GM21423 (cell line): ENCODE results near the gene FLNC.

ENCODE experiments used
- ATAC-seq: cut with Tn5 transposase; IDR thresholded peaks from one replicate; pipeline ENCODE4 v1.9.1; 2021; ENCODE audit warnings: mild to moderate bottlenecking, moderate library complexity; ENCODE audit not compliant: unreplicated experiment

Gene FLNC

GRCh38 chr7:128831178-128831993 is 1.2 kb downstream of the FLNC start:
- ATAC-seq, result no peak

GRCh38 chr7:128831994-128832879 is 2.0 kb downstream of the FLNC start:
- no peak for ATAC-seq

- no peak for ATAC-seq
These were observed 2.6 kb downstream of the FLNC start for GRCh38 chr7:128832880-128833147.

DNA sequence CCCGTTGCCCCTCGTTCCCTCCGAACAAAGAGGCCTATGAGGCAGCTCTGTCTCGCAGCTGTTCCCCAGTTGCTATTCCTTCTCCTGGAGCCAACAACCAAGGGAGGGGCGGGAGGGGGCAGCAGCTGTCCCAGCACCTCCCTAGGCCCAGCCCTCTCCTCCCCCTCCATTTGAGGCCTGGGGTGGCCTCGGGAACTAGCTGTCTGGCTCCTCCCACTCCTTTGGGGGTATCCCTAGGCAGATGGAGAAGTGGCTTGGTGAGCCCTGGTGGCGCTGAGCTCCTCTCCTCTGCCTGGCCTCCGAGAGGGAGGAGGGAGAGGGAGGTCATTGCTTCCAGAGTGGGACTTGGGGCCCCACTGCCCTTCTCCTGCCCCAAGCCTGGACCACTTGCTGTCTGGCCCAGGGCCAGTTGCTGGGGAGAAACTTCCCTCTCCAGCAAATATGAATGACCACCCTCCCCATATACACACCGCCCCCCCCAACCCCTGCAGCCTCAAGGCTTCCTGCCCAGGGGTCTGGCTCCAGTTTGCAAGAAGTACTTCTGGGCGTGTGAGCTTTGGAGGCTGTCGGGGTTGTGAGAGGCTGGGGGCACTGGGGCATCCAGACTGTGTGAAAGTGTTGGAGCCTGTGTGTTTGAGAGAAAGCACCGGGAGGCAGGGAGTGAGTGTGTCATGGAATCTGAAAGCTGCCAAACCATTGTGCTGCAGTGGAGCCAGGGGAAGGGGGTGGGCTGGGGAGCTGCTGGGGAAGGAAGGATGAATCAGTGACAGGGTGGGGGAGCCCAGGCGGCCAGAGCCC is 3.1 kb downstream of the FLNC start:
- no peak for ATAC-seq

DNA sequence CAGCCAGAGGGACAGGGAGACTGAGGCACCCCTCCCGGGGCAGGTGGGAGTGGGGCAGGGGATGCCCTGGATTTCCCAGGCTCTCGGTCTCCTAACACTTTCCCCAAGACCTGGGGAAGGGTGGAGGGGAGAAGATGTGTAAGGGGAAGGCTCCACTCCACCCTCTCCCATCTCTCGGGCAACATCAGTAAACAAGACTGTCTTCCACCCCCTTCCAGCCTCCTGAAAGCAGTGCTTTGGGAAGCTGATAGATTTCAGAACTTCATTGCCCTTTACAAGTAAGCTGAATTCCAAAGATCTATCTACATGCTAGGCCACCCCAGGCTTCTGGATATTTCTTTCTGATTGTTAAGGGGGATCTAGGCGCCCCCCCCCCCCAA is 3.7 kb downstream of the FLNC start:
- no peak for ATAC-seq

GRCh38 chr7:128835231-128835751 is 5.1 kb downstream of the FLNC start:
- no peak for ATAC-seq

- no peak for ATAC-seq
These were observed 5.8 kb downstream of the FLNC start for GRCh38 chr7:128835790-128836641.

- ATAC-seq, result no peak
These were observed 6.6 kb downstream of the FLNC start for GRCh38 chr7:128836729-128837348.

- no peak for ATAC-seq
These were observed 7.3 kb downstream of the FLNC start for GRCh38 chr7:128837521-128837921.

DNA sequence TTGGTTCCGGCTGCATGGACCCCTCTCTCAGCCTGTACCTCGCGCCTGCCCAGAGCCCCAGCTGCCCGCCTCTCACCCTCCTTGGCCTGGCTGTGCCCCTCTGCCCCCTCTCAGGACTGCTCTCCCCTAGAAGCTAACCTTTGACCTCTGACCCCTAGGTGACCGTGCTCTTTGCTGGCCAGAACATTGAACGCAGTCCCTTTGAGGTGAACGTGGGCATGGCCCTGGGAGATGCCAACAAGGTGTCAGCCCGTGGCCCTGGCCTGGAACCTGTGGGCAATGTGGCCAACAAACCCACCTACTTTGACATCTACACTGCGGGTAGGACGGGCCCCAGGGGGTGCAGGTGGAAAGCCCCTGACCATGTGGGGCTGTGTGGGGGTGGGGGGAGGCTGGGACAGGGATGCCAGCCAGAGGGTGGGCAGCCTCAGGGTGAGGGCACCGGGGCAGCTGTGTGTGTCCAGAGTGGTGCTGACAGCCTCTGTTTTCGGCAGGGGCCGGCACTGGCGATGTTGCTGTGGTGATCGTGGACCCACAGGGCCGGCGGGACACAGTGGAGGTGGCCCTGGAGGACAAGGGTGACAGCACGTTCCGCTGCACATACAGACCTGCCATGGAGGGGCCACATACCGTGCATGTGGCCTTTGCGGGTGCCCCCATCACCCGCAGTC is 8.0 kb downstream of the FLNC start:
- ATAC-seq, result no peak

DNA sequence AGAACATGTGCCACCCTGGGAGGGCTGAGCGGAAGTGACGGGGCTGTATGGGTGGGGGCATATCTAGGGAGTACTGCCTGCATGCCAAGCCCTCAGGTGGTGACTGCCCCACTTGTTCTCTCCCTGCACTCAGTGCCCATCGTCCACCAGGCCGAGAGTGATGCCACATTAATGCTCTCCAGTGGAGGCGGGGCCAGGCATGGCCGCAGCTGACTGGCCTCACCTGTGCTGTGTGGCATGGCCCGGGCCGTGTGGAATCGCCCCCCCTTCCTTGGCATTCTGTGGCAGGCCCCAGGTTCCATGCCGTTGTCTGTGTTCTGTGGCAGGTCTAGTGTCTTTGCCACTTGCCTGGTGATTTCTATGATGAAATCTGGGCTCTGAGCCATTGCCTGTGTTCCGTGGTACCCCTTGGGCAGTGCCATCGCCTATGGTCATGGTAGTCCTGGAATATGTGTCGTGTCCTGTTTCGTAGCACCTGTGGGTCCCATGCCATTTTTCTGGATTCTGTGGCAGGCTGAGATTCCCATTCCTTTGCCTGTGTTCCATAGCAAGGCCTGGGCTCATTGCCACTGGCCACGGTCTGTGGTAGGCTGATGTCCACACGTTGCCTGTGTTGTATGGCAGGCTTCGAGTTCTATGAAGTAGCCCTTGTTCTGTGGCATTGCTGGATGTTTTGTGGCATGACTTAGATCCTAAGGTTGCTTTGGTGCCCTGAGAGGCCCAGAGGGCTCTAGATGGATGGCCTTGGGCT is 8.9 kb downstream of the FLNC start:
- no peak for ATAC-seq

- no peak for ATAC-seq
These were observed 9.6 kb downstream of the FLNC start for GRCh38 chr7:128839751-128840177.

DNA sequence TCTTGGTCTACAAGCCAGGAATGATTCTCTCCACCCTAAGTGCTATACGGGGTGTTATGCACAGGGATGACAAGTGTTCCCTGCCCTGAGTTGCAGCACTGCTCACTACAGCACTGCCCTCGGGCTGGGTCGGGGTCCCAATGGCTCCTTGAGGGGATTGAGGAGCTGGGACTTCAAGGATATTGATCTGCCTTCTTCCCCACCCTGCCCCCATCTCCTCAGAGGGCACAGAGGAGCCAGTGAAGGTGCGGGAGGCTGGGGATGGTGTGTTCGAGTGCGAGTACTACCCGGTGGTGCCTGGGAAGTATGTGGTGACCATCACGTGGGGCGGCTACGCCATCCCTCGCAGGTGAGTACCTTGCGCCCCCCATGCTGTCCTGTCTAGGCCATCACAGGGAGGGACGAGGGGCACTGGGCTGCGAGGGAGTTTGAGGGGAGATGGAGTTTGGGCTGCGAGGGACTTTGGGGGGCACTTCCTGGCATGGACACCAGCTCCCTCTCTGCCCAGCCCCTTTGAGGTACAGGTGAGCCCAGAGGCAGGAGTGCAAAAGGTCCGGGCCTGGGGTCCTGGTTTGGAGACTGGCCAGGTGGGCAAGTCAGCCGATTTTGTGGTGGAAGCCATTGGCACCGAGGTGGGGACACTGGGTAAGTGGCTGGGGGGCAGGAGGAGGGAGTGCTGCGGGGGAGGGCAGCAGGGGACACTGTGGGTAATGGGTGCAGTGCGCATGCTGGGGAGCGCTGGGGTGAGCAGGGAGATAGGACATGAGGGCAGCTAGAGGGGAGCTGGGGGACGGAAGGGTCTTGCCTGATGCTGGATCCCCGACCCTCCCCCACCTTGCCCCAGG is 10.3 kb downstream of the FLNC start:
- ATAC-seq, result no peak

- no peak for ATAC-seq
These were observed 11.0 kb downstream of the FLNC start for GRCh38 chr7:128841171-128841690.

DNA sequence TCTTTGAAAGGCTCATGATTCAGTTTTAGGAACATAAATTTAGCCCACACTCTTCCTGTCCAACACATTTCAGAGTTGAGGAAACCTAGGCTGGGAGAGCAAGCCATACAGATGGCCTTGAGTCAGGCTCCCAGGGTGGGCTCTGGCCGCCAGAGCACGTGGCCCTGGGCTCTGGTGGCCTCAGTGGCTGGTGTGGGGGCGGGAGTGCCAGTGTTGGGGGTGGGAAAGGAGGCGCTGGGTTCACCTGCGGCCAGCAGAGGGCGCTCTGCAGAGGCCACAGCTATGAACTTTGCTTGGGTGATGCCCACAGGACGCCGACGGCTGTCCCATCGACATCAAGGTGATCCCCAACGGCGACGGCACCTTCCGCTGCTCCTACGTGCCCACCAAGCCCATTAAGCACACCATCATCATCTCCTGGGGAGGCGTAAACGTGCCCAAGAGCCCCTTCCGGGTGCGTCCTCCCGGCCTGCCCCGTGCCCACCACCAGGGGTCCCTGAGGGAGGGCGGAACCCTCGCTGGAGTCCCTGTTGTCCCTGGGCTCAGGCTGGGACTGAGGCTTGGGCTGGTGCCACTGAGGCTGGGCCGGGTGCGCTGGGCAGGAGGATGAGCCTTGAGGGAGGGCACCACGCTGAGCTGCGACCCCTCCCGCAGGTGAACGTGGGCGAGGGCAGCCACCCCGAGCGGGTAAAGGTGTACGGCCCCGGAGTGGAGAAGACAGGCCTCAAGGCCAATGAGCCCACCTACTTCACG is 11.9 kb downstream of the FLNC start:
- no peak for ATAC-seq

- no peak for ATAC-seq
These were observed 12.8 kb downstream of the FLNC start for GRCh38 chr7:128842674-128843641.
